Measurements from ENCODE around the gene KIF13A.
A peak's percentile ranks its signal among the peaks of the same experiment; 100 is the strongest.
"Not testable (repeated sequence)": the region's sequence is repeated elsewhere in the genome, so short reads cannot be mapped to it uniquely, and the experiment has no call there.

Gene KIF13A

DNA sequence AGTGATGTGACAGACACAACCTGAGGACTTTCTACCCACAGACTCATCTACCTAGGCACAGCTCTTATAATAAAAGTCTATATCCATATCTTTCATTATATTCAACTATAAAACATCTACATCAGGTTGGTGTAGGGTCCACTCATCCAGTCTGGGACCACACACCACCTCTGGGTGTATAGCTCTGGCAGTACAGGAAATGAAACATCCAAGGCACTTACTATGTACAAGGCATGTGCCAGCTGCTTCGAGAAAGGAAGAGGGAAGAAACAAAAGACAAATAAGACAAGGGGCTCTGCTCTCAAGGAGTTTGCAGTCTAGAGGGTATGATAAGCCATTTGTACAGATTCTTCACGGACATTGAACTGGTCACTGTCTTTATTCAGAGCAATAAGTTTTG is 18.6 kb downstream of the KIF13A start:
- DNase-seq (ENCODE audit: low read depth, low spot score) = no peak

DNA sequence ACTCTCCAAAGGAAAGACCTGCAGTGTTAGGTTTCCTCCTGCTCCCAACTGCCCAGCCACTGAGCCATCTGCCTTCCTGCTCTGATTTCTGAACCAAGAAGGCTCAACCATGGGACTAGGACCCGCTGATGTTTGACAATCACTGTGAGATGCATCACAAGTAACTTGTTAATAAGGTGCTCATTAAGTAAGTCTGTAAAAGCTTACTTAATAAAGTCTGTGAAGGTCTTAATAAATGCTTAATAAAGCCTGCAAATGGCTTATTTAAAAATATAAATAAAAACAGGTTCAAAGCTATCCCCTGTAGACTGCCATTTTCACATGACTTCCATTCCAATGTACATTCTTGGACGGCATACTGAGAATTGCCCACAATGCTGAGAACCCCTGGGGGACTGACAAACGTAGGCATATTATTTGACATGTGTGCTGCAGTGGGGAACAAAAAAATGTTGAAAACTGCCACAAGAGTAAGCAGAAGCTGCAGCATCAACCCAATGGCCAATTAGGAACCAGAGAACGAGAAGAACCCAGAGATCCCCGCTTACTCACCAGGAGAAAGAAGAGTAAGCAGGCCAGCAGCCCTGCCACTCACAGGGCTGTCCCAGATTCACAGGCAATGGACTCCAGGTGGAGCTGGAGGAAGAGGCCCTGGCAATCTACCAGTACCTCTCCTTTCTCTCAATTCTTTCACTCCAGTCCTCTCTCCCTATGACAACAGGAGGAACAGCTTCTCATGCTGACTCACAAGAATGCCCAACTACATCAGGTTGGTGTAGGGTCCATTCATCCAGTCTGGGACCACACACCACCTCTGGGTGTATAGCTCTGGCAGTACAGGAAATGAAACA is 19.5 kb downstream of the KIF13A start:
- DNase-seq (ENCODE audit: low read depth, low spot score) = peak; percentile 23

DNA sequence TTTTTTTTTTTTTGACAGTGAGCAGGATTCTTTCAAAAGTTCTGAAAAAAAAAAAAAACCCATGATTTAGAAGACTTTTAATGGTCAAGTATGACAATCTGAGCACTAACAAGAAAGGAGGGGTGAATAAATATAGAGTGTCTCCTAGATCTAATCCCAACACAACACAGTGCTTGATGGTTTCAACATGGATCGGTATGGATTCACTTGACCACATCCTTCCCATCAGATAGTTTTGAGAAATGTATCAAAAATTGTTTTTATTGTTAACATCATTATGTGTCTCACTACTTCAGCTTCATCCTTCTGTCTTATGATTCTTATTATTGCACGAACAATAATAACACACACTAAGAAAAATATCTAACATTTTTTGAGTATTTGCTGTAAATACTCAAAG is 21.0 kb downstream of the KIF13A start:
- DNase-seq (ENCODE audit: low read depth, low spot score) = no peak

DNA sequence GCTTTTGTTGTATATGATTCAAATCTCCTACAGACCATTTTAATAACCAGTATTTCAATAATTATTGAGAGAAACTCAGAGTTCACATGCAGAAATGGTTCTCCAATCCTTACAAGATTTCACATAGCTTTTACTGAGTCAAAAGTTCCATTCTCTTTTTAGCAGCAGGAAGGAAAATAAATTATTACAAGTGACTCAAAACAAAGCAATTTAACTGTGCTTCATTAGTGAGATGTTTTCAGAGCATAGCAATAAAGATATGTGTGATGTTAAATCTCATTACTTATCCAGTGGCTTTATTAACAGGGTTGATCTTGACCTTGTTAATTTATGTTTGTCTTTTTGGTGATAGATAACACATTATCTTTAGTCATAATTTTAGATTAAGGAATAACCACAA is 22.0 kb downstream of the KIF13A start:
- DNase-seq (ENCODE audit: low read depth, low spot score) = no peak

DNA sequence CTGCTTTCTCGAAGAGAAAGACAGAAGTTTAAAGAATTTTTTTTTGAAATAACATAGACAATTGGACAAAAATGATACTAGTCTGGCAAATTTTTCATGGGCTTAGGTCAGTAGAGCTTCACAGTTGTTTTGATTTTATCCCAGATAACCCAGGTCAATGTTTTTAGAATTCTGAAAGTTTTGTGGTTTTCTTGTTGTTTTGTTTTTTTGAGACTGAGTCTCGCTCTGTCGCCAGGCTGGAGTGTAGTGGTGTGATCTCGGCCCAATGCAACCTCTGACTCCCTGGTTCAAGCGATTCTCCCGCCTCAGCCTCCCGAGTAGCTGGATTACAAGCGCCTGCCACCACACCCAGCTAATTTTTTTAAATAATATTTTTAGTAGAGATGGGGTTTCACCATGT is 22.8 kb downstream of the KIF13A start:
- DNase-seq (ENCODE audit: low read depth, low spot score) = no peak

DNA sequence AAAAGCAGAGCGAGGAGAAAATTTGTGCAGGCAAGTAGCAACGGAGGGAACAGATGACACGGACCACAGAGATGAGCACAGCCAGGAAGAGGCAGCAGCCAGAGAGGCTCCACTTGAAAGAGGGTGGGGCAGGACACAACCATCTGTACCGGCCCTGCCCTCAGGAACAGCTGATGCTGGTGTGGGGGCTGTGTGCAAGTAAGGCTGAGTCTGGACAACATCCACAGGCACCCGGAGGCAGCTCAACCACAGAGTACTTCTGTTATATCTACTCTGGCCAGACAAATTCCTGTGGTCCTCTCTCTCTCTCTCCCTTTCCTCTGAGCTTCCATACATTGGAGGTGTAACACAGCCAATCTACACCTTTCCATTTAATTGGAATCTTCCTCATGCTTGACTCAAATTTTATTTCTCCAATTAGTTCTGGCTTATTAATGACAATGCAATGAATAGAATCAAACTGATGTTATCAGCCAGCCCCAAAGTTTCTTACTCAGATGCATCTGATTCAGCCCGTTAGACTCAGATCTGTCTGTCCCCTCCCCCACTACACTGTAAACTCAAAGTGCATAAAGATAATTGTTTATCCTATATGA is 24.9 kb downstream of the KIF13A start:
- peak; percentile 93 for DNase-seq (ENCODE audit: low read depth, low spot score)

DNA sequence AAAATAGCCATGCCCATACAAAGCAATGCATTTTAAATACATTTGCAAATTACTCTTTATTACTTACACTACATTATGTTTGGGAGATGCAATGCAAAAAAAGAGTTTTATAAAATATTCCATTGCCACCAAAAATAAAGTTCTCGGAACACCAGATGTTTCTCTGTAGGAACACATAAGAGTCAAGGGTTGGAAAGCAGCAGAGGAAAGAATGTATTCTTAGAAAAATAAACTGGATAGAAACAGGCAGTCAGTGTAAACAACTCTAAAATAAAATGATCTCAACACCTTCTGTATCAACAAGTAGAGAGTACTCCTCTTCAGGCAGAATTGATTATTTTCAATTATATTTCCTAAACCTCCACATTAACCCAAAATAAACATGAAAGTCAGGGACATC is 28.1 kb downstream of the KIF13A start:
- no peak for DNase-seq (ENCODE audit: low read depth, low spot score)

DNA sequence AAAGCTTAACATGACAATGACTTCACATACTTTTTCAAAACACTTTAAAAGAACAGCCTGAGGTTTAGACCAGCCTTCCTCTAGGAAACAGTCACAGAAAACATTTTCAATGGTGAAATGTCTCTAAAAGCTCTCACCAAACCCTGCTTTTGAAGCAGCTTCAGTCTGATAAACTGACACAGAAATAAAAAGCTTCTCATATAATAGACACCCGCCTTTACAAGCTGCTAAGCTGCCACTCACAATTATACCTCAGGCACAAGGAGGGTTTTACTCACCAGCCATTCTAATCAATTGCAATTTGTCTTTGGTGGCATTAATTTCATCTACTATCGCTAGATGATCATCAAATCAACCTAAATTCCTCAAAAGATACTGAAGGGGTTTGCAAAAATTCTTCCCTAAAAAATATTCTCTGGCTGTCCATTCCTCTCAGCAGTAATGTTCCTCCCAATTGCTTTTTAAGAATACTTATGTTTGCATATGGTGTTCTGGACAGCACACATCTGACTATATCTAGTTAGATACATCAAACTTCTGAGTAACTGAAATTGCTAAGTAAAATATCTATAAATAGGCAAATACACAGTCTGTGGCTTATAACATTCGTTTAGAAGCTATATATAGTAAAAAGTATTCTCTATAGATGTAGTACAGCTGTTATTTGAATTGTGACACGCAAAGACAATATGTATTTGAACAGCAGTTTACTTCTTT is 29.4 kb downstream of the KIF13A start:
- no peak for DNase-seq (ENCODE audit: low read depth, low spot score)

DNA sequence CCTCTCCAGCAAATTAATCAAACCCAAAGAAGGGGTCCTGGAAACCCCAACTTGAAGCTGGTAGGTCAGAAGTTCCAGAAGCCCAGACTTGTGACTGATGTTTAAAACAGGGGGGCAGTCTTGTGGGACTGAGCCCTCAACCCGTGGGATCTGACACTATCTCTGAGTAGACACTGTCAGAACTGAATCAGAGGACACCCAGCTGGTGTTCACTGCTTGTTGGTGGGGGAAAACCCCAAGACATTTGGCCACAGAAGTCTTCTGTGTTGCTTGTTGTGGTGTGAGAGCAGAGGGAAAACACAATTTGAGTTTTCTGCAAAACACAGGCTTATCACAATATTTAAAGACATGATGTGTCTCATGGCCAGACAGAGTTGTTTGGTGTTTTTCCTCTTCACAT is 29.9 kb downstream of the KIF13A start:
- DNase-seq (ENCODE audit: low read depth, low spot score) = no peak

DNA sequence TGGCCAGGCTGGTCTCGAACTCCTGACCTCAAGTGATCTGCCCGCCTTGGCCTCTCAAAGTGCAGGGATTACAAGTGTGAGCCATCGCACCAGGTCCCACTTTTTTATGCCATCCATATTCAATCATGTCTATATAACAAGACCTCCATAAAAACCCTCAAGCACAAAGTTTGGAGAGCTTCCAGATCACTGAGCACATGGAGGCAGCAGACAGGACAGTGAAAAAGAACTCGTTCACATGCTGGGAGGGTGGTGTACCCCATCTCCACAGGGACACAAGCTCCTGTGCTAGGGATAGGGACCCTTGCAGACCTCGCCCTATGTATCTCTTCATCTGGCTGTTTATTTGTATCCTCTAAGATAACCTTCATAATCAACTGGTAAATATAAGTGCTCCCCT is 30.3 kb downstream of the KIF13A start:
- no peak for DNase-seq (ENCODE audit: low read depth, low spot score)

DNA sequence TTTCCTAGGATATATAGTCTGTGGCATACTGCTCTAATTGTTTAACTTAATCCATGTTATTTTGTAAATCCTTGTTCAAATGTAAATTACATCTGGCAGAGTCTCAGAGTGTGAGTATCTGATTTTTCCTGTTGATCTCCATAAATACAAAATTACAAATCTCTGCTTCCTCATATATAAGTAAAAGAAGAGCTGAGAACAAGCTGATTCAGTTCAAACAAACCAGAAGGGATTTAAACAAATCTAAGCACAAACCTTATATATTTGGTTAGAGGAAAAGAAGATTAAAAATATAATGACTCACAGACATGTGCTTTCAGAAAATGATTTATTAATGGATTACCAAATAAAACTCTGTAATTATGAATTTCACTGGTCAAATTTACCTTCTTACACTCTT is 37.3 kb downstream of the KIF13A start:
- DNase-seq (ENCODE audit: low read depth, low spot score) = no peak

DNA sequence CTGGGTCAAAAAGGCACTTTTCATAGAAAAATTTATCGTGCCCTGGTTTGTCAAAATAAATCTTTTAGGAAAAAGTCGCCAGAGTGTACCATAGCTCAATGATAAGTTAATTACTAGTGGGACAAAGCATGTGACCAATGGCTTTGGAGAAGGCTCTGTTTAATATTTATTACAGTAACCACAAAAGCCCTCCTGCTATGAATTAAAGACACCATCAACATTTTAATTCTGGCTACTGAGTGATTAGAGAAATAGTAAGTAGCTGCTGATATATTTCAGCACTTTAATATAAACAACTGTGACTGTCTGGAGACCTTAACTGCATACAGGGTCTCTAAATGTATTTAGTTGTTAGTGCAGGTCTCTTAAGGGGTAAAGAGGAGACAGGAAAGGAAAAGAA is 38.3 kb downstream of the KIF13A start:
- no peak for DNase-seq (ENCODE audit: low read depth, low spot score)

DNA sequence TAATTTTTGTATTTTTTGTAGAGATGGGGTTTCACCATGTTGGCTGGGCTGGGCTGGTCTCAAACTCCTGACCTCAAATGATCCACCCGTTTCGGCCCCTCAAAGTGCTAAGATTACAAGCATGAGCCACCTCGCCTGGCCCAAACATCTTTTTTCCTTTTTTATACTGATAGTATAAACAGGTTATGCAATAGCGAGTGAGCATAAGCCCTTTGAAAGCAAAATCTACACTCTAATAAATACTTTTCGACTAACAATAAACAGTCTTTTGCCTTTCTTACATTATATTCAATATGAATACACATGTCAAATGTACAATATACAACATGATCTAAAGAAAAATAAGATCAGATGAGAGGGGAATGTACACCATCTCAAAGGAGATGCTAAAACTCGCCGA is 38.7 kb downstream of the KIF13A start:
- DNase-seq (ENCODE audit: low read depth, low spot score) = no peak

DNA sequence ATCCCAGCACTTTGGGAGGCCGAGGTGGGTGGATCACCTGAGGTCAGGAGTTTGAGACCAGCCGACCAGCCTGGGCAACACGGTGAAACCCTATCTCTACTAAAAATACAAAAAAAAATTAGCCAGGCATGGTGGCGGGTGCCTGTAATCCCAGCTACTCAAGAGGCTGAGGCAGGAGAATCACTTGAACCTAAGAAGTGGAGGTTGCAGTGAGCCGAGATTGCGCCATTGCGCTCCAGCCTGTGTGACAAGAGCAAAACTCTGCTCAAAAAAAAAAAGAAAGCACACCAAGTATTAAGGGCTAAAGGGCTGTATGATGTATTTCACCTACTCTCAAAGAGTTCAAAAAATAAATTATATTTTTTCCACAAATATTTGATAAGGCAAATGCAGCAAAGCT is 39.9 kb downstream of the KIF13A start:
- not testable (repeated sequence) for DNase-seq (ENCODE audit: low read depth, low spot score)

DNA sequence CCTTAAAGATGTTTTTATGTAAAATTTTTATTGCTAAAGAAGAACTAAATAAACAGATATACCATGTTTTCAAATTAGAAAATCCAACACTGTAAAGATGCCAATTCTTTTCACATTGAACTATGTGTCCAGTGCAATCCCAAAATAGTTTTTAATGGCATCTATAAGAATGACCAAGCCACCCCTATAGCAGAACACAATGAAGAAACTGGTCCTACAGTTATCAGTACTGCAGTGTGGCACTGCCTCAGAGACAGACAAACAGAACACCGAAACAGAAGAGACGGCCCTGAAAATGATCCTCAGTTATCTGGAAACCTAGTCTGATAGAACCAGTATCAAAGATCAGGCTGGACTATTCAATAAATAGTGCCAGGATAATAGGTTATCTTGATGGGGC is 41.9 kb downstream of the KIF13A start:
- DNase-seq (ENCODE audit: low read depth, low spot score) = no peak

DNA sequence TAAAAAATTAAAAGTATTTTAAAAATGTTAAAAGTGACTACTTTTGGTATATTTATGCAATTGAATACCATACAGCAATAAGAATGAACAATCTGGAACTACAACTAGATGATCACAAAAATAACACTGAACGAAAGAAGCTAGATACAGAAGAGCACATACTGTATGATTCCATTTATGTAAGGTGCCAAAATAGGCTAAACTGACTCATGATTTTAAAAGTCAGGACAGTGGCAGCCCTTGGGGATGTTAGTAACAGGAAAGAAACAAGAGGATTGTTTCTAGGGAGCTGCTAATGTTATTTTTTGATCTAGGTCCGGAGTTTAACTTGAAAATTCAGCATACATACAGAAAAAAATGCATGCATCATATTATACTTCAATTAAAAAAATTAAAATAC is 42.3 kb downstream of the KIF13A start:
- DNase-seq (ENCODE audit: low read depth, low spot score) = no peak

DNA sequence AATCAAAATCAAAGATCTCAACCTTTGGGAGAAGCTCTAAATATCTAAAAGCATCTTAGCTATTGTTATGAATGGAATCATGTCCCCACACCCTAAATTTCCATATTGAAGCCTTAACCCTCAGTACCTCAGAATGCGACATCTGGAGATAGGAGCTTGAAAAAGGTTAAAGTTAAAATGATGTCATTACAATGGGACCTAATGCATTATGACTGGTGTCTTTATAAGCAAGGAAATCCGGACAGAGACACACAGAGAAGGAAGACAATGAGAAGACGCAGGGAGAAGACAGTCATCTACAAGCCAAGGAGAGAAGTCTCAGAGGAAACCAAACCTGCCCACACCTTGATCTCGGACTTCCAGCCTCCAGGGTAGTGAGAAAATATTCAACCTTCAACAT is 46.1 kb downstream of the KIF13A start:
- DNase-seq (ENCODE audit: low read depth, low spot score) = no peak

DNA sequence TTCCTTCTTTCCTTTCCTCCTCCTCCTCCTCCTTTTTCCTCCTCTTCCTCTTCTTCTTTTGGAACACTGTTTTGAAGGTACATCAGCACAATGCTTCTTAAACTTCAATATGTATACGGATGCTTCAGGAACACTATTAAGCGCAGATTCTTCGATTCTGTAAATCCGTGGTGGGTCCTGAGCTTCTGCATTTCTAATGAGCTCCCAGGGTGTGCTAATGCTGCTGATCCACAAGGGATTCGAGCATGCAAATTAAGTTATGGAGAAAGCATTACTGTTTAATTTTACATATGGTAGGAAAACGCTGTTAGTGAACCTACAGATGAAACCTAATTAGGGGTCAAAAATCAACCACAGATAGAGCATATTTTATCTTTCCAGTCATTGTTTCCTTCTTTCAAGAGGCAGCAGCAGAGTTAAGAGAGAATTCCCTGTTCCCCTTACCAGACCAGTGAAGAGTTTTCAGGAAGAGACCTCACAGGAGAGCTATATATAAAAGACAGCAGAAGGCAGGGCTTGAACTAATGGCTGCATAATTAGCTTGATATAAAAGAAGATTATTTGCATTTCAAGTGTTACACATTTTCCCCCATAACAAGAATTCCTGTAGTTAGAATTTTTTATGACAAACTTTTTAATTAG is 47.2 kb downstream of the KIF13A start:
- no peak for DNase-seq (ENCODE audit: low read depth, low spot score)

DNA sequence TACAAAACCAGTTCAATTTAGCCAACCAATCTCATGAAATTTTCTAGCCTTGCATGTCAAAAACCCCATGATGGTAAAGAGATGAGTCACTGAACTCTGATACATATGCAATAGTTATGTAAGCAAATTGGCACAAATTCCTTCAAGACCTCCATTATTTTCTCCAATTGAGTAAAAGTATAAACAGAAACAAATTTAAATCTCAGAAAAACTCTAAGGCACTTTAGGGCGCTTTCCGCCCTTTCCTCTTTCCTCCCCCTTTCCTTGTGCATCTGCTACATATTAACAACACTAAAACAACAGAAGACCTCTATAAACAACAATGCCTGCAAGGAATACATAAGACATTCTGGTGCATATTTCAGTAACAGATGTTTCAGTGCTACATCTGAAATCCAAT is 48.5 kb downstream of the KIF13A start:
- DNase-seq (ENCODE audit: low read depth, low spot score) = no peak

DNA sequence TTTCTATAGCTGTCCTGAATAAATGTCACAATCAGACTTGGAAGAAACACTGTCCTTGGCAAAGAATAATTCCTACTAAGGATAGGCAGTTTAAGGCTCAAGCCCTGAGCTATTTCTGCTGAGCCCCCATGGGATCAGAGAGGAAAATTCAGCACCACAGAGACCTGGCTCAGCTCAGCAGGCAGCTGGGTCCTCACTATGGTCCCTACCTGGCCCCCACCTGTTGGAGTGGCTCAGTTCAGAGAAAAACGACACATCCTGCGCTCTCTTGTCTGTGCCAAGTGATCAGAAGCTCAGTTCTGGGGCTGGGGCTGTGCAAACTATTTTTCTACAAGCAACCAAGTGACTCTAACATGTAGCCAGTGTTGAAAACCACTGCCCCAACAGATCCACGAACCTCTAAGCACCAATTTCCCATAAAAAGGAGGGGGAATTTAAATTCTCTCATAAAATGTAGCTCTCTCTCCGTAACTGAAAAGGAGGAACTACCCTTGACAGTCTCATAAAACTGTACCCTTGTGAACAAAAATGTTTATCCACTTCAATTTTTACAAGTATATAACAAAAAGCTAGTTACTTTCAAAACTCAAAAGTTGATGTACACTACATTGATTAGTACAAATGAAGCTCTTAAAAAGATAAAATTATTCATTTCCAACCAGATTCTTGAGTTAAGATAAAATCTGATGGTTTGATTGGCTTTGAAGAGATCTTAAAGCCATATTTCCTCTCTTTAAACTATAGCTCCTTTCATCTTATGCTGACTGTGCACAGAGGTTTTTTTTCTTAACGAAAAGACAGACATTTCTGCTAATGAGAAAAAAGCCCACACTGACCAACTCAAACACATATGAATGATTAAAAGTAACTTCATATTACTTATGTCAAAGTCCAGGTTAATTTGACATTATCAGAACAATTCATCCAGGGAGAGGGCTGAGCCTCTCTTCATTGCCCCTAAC is 52.0 kb downstream of the KIF13A start:
- DNase-seq (ENCODE audit: low read depth, low spot score) = no peak

DNA sequence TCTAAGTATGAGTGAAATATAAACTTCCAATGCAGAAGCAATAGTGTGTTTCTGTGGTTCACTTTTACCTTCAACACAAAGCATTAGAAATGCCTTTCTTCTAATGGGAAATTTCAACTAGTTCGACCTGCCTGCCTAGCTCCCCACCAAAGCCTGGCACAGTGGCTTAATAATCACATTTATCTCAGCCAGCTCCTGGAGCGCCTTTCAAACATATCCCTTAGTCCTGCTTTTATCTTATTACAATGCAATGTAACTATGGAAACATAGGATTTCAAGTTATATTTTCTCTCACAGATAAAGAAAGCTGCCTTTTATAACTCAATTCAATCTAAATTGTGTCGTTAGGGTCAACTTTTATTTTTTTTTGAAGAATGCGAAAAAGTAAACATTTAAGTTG is 53.7 kb downstream of the KIF13A start:
- no peak for DNase-seq (ENCODE audit: low read depth, low spot score)

All from astrocyte of the hippocampus (primary cell).